Left kidney (tissue), 2 donors: ENCODE data around the gene CASP9. TPM values are rescaled to one million over a fixed set of nuclear protein-coding genes. Genes with fewer than 3 reads are reported as not detected.
"Not testable (repeated sequence)": the region's sequence is repeated elsewhere in the genome, so short reads cannot be mapped to it uniquely, and the experiment has no call there.

ENCODE experiments used
- DNase-seq: peaks from one replicate; pipeline ENCODE4 v3.0.0-alpha.2; 2013
- polyA plus RNA-seq: library from polyadenylated mRNA; unstranded; fragments of 120-200 nt; gene quantifications from one replicate; pipeline ENCODE4 v1.2.1, GENCODE V29; 2013; ENCODE audit not compliant: insufficient read length

The CASP9 gene
- polyA plus RNA-seq, 1 donor, result 31.0 TPM

- DNase-seq, result no peak
Observed at GRCh38 chr1:15501208-15502032, 22.6 kb downstream of the CASP9 start.

- DNase-seq, result no peak
Observed at GRCh38 chr1:15500184-15501178, 23.5 kb downstream of the CASP9 start.

GRCh38 chr1:15493869-15494390 is 30.1 kb downstream of the CASP9 start:
- DNase-seq, result no peak

- DNase-seq, result no peak
Observed at GRCh38 chr1:15492596-15492995, 31.4 kb downstream of the CASP9 start.

GRCh38 chr1:15491010-15491409 is 33.0 kb downstream of the CASP9 start:
- not testable (repeated sequence) for DNase-seq

- DNase-seq, result no peak
Observed at GRCh38 chr1:15489052-15489736, 34.8 kb downstream of the CASP9 start.

- DNase-seq, result no peak
Observed at GRCh38 chr1:15488371-15488770, 35.6 kb downstream of the CASP9 start.

GRCh38 chr1:15486844-15487610 is 37.0 kb downstream of the CASP9 start:
- not testable (repeated sequence) for DNase-seq

GRCh38 chr1:15485636-15486035 is 38.4 kb downstream of the CASP9 start:
- DNase-seq, result no peak

GRCh38 chr1:15484443-15484842 is 39.6 kb downstream of the CASP9 start:
- DNase-seq, result not testable (repeated sequence)

- DNase-seq, result no peak
Observed at GRCh38 chr1:15483971-15484370, 40.0 kb downstream of the CASP9 start.

GRCh38 chr1:15482983-15483543 is 41.0 kb downstream of the CASP9 start:
- DNase-seq, result not testable (repeated sequence)

GRCh38 chr1:15482455-15482854 is 41.6 kb downstream of the CASP9 start:
- DNase-seq, result not testable (repeated sequence)

- DNase-seq, result no peak
Observed at GRCh38 chr1:15479654-15480347, 44.2 kb downstream of the CASP9 start.

- no peak for DNase-seq
Observed at GRCh38 chr1:15477646-15478212, 46.3 kb downstream of the CASP9 start.

- DNase-seq, result no peak
Observed at GRCh38 chr1:15476927-15477326, 47.1 kb downstream of the CASP9 start.

- no peak for DNase-seq
Observed at GRCh38 chr1:15475752-15476314, 48.2 kb downstream of the CASP9 start, which contains the start of gene CELA2B. Gene CELA2B, plus strand, starts transcription at chr1:15476104. Its CDS starts 22 bp downstream, at chr1:15476126.

- DNase-seq, result no peak
Observed at GRCh38 chr1:15472587-15472986, 51.4 kb downstream of the CASP9 start.

- not testable (repeated sequence) for DNase-seq
Observed at GRCh38 chr1:15471723-15472122, 52.3 kb downstream of the CASP9 start.
